Effector memory CD8-positive, alpha-beta T cell (primary cell): ENCODE results near the gene BNC2.

ENCODE experiments used
- ATAC-seq: fragments of 150-1000 bp; cut with Tn5 transposase; replicated peaks from 2 replicates; pipeline ENCODE4 v1.10.0; 2021; ENCODE audit warnings: mild to moderate bottlenecking, moderate library complexity
- DNase-seq, 3 experiments: peaks; one replicate each; pipeline ENCODE4 v3.0.0; 2021
- H3K27ac Mint-ChIP-seq, 2 donors: one replicate each; pipeline ENCODE4 v1.8.0; 2022; ENCODE audit warnings: mild to moderate bottlenecking in 2 of 2, mixed read lengths in 2 of 2, moderate library complexity in 2 of 2
- H3K27me3 Mint-ChIP-seq, 2 donors: one replicate each; pipeline ENCODE4 v1.8.0; 2022; ENCODE audit warnings: mixed read lengths in 2 of 2
- H3K36me3 Mint-ChIP-seq: one replicate; pipeline ENCODE4 v1.8.0; 2022; ENCODE audit warnings: mild to moderate bottlenecking, moderate library complexity, mixed read lengths; ENCODE audit not compliant: insufficient read depth
- H3K4me1 Mint-ChIP-seq, 2 donors: one replicate each; pipeline ENCODE4 v1.8.0; 2022; ENCODE audit warnings: low read depth in 2 of 2, mixed read lengths in 2 of 2
- H3K4me3 Mint-ChIP-seq, 2 donors: one replicate each; pipeline ENCODE4 v1.8.0; 2022; ENCODE audit warnings: mild to moderate bottlenecking in 2 of 2, mixed read lengths in 2 of 2, moderate library complexity in 2 of 2
- H3K9me3 Mint-ChIP-seq, 2 donors: one replicate each; pipeline ENCODE4 v1.8.0; 2022; ENCODE audit warnings: mixed read lengths in 2 of 2

The BNC2 gene

DNA sequence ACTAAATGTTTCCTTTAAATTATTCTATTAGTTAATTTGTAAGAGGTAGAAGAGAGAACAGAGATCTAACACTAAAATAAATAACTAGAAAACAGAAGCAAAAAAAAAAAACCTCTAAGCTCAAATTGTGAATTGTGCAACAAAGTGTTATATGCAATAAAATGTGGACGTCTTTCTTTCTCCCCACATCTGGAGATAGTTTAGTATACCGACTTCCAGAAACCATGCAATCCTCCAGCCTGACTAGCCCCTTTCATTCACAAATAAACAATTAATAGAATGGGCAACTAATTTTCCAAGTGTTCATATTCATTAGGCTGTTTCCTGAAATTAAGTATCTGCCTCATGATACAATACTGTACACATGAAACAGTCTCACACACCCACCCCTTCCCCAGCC lies 258.5 kb downstream of the BNC2 start:
- Mint-ChIP-seq H3K4me3 (no peak overlapping the region), H3K27ac (no peak overlapping the region), H3K36me3 (no peaks in the 10 kb centered on the region), H3K4me1 (no peaks in the 10 kb centered on the region), H3K9me3 (peaks cover 0 to 1% of the 10 kb centered on the region in 2 donors), H3K27me3 (no peaks in the 10 kb centered on the region)
- DNase-seq = no peak
- no peak for ATAC-seq

- Mint-ChIP-seq H3K4me3 (no peak overlapping the region), H3K36me3 (no peaks in the 10 kb centered on the region), H3K4me1 (no peaks in the 10 kb centered on the region), H3K27ac (no peak overlapping the region), H3K9me3 (peaks cover 0 to 1% of the 10 kb centered on the region in 2 donors), H3K27me3 (no peaks in the 10 kb centered on the region)
- ATAC-seq (no peak), DNase-seq (no peak)
These were observed 259.5 kb downstream of the BNC2 start for GRCh38 chr9:16611001-16611400.

GRCh38 chr9:16610538-16610937 lies 259.9 kb downstream of the BNC2 start:
- Mint-ChIP-seq H3K4me1 (no peaks in the 10 kb centered on the region), H3K27ac (no peak overlapping the region), H3K9me3 (peaks cover under 1 to 1% of the 10 kb centered on the region in 2 donors), H3K36me3 (no peaks in the 10 kb centered on the region), H3K4me3 (no peak overlapping the region), H3K27me3 (no peaks in the 10 kb centered on the region)
- ATAC-seq = no peak
- DNase-seq = no peak

DNA sequence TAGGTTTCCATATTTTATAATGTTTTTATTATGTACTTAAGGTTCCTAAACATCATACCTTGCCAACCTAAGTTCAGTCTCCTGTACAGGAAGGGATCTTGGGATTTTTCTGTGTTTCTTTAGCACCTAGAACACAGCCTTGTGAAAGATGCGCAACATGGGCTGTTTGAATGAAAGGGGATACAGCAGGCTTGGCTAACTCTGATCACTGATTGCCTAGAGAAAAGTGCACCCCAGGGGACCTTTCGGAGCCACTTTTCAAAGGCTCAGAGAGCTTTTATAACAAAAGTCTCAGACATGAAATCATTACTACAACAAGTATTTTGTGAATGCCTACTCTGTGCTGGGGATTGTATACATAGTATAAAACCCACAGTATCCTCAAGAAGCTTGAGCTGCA lies 261.6 kb downstream of the BNC2 start:
- no peaks in the 10 kb centered on the region for H3K4me1 Mint-ChIP-seq
- no peaks in the 10 kb centered on the region for H3K27me3 Mint-ChIP-seq
- ATAC-seq (no peak), DNase-seq (no peak)
- H3K36me3 Mint-ChIP-seq = no peaks in the 10 kb centered on the region
- no peak overlapping the region for H3K27ac Mint-ChIP-seq
- no peak overlapping the region for H3K4me3 Mint-ChIP-seq
- peaks cover 1 to 7% of the 10 kb centered on the region in 2 donors for H3K9me3 Mint-ChIP-seq

GRCh38 chr9:16602494-16602893 lies 268.0 kb downstream of the BNC2 start:
- H3K36me3 Mint-ChIP-seq = no peaks in the 10 kb centered on the region
- no peak for DNase-seq
- peaks cover 0 to 7% of the 10 kb centered on the region in 2 donors for H3K9me3 Mint-ChIP-seq
- ATAC-seq = no peak
- H3K27ac Mint-ChIP-seq = no peak overlapping the region
- no peak overlapping the region for H3K4me3 Mint-ChIP-seq
- no peaks in the 10 kb centered on the region for H3K27me3 Mint-ChIP-seq
- H3K4me1 Mint-ChIP-seq = no peaks in the 10 kb centered on the region

- ATAC-seq (no peak), DNase-seq (no peak)
- H3K9me3 Mint-ChIP-seq = peaks cover 0 to 7% of the 10 kb centered on the region in 2 donors
- H3K27ac Mint-ChIP-seq = no peak overlapping the region
- no peak overlapping the region for H3K4me3 Mint-ChIP-seq
- no peaks in the 10 kb centered on the region for H3K36me3 Mint-ChIP-seq
- H3K4me1 Mint-ChIP-seq = no peaks in the 10 kb centered on the region
- no peaks in the 10 kb centered on the region for H3K27me3 Mint-ChIP-seq
These were observed 268.5 kb downstream of the BNC2 start for GRCh38 chr9:16601991-16602390.

- DNase-seq (no peak), ATAC-seq (no peak)
- no peaks in the 10 kb centered on the region for H3K27me3 Mint-ChIP-seq
- no peak overlapping the region for H3K27ac Mint-ChIP-seq
- H3K9me3 Mint-ChIP-seq = no peaks in the 10 kb centered on the region
- no peaks in the 10 kb centered on the region for H3K4me1 Mint-ChIP-seq
- no peaks in the 10 kb centered on the region for H3K36me3 Mint-ChIP-seq
- no peak overlapping the region for H3K4me3 Mint-ChIP-seq
These were observed 272.2 kb downstream of the BNC2 start for GRCh38 chr9:16598316-16598715.

DNA sequence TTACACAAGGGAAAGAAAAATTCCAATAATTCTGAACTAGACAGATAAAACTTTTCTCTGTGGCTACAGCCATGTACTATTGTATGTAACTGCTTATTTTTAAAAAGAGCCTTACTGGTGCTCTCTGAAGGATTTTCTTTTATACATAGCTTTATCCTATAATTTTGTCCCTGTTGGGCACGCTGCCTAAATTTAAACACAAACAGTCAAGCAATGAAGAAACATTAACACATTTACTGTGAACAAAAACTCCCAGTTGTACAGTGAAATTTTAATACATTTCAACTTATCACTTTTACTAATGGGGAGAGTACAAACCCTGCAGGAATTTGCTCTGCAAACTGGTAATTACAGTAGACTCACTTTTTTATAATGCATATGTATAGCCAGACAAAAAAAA lies 273.3 kb downstream of the BNC2 start:
- Mint-ChIP-seq H3K4me1 (no peaks in the 10 kb centered on the region), H3K4me3 (no peak overlapping the region), H3K27ac (no peak overlapping the region), H3K27me3 (no peaks in the 10 kb centered on the region), H3K36me3 (no peaks in the 10 kb centered on the region), H3K9me3 (no peaks in the 10 kb centered on the region)
- DNase-seq (no peak), ATAC-seq (no peak)

- no peaks in the 10 kb centered on the region for H3K9me3 Mint-ChIP-seq
- H3K4me1 Mint-ChIP-seq = no peaks in the 10 kb centered on the region
- H3K36me3 Mint-ChIP-seq = no peaks in the 10 kb centered on the region
- H3K27me3 Mint-ChIP-seq = no peaks in the 10 kb centered on the region
- DNase-seq = no peak
- no peak for ATAC-seq
- no peak overlapping the region for H3K4me3 Mint-ChIP-seq
- H3K27ac Mint-ChIP-seq = no peak overlapping the region
These were observed 275.2 kb downstream of the BNC2 start for GRCh38 chr9:16595227-16595626.

GRCh38 chr9:16594787-16595186 lies 275.7 kb downstream of the BNC2 start:
- Mint-ChIP-seq H3K36me3 (no peaks in the 10 kb centered on the region), H3K27me3 (no peaks in the 10 kb centered on the region), H3K4me3 (no peak overlapping the region), H3K27ac (no peak overlapping the region), H3K9me3 (no peaks in the 10 kb centered on the region), H3K4me1 (no peaks in the 10 kb centered on the region)
- ATAC-seq (no peak), DNase-seq (no peak)

DNA sequence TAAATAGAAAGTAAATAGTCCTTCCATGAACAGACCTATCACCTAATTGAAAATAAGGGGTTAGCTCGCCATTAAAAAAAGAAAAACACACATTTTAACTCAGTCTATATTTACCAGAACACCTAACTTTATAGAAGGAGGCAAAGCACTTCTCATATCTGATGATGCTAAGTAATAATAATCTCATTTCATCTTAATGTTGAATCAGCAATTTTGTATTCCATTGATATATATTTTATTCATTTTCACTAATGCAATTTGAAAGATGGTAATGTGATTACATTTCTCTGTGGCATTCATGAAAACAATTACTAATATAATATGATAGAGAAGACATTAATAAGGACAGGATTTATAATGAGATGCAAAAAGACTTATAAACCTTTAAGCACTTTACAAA lies 276.7 kb downstream of the BNC2 start:
- Mint-ChIP-seq H3K4me3 (no peak overlapping the region), H3K27ac (no peak overlapping the region), H3K36me3 (no peaks in the 10 kb centered on the region), H3K27me3 (no peaks in the 10 kb centered on the region), H3K9me3 (no peaks in the 10 kb centered on the region), H3K4me1 (no peaks in the 10 kb centered on the region)
- ATAC-seq (no peak), DNase-seq (no peak)

GRCh38 chr9:16591092-16591491 lies 279.4 kb downstream of the BNC2 start:
- Mint-ChIP-seq H3K4me3 (no peak overlapping the region), H3K4me1 (no peaks in the 10 kb centered on the region), H3K9me3 (peaks cover 6 to 10% of the 10 kb centered on the region in 2 donors), H3K27me3 (no peaks in the 10 kb centered on the region), H3K36me3 (no peaks in the 10 kb centered on the region), H3K27ac (no peak overlapping the region)
- no peak for ATAC-seq
- no peak for DNase-seq

DNA sequence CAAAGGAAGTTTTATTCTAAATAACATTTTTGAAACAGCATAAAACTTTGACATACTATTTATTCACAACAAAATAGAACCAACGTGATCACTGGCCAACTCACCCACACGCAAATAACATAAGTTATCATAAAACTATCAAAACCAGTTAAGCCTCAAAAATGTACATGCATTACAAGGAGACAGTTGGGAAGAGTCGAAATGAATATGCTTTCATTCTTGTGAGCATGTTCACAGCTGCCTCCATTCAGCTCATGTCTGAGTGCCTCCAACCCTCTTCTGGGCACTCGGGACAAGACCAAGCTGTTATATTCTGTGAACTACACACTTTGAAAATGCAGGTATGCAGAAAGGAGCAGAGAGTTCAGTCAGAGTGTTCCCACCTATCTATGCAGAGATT lies 284.9 kb downstream of the BNC2 start:
- Mint-ChIP-seq H3K27ac (no peak overlapping the region), H3K36me3 (no peaks in the 10 kb centered on the region), H3K9me3 (peaks cover 12 to 22% of the 10 kb centered on the region in 2 donors), H3K4me3 (no peak overlapping the region), H3K4me1 (no peaks in the 10 kb centered on the region), H3K27me3 (no peaks in the 10 kb centered on the region)
- DNase-seq = no peak
- ATAC-seq = no peak

GRCh38 chr9:16579872-16580432 lies 290.5 kb downstream of the BNC2 start:
- Mint-ChIP-seq H3K27me3 (no peaks in the 10 kb centered on the region), H3K9me3 (peaks cover 2 to 9% of the 10 kb centered on the region in 2 donors), H3K4me1 (no peaks in the 10 kb centered on the region), H3K4me3 (no peak overlapping the region), H3K36me3 (no peaks in the 10 kb centered on the region), H3K27ac (no peak overlapping the region)
- DNase-seq (no peak), ATAC-seq (no peak)

- H3K4me1 Mint-ChIP-seq = no peaks in the 10 kb centered on the region
- ATAC-seq = no peak
- no peak overlapping the region for H3K4me3 Mint-ChIP-seq
- H3K27me3 Mint-ChIP-seq = no peaks in the 10 kb centered on the region
- H3K9me3 Mint-ChIP-seq = no peaks in the 10 kb centered on the region
- no peak overlapping the region for H3K27ac Mint-ChIP-seq
- H3K36me3 Mint-ChIP-seq = no peaks in the 10 kb centered on the region
- DNase-seq = no peak
These were observed 294.6 kb downstream of the BNC2 start for GRCh38 chr9:16575986-16576245.
